NCI-H2196 treated with DMSO at 0.1 percent for 48 hours (cell line): ENCODE results near the gene BACE1-AS.
"Not testable (repeated sequence)": the region's sequence is repeated elsewhere in the genome, so short reads cannot be mapped to it uniquely, and the experiment has no call there.

Experiments
- DNase-seq: peaks from one replicate; lab custom pipeline; 2025; ENCODE audit not compliant: unreplicated experiment; lab: John Stamatoyannopoulos, UW

The BACE1-AS gene

GRCh38 chr11:117290809-117291396 is at the start of gene BACE1-AS:
Gene BACE1-AS, plus strand, starts transcription at chr11:117291346.
- DNase-seq = no peak

DNA sequence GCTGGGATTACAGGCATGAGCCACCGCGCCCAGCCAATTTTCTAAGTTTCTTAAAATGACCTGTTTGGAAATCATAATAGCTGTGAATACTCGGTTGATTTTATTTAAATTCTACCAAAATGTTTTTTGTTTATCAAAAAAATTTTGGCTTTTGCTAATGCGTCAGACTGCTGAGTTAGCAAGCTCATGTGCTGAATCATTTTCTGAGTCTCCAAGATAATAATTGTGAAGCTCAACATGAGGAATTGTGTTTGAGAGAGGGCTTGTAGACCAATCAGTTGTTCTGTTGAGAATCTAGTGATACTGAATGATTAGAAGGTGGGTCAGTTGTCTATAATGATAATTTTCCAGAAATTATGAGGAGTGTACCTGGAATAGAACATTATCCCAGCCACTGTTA is 42.8 kb upstream of the BACE1-AS start:
- DNase-seq = no peak

- no peak for DNase-seq
Measured at GRCh38 chr11:117249571-117249970, 41.6 kb upstream of the BACE1-AS start.

DNA sequence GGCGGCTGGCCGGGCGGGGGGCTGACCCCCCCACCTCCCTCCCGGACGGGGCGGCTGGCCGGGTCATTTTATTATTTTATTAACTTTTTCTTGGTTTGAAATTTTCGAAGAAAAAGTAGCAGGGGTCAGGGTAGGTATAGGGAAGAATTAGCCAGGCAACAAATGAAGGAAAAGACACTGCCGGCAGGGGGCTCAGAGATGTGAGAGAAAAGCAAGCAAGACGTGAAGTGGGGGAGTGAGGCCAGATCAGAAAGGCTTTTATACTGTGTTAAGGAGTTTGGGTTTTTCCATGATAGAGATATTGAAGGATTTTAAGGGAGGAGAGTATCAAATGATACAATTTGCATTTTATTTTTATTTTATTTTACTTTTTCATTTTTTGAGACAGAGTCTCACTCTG is 39.6 kb upstream of the BACE1-AS start:
- DNase-seq = no peak

DNA sequence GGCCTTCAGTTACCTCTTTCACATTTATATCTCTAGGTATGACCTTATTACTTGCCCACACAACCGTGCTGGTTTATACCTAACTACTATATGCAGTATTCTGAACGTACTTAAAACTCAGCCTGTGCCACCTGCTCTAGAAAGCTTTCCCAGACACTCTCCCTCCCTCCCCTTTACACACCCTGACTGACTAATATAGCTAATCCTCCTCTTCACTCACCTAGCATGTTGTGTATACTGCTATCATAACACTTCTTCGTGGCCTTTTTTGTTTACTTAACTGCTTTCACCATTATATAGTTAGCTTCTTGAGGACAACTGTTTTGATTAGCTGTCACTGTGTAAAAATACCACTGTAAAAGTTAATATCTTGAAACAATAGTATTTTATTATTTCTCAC is 35.2 kb upstream of the BACE1-AS start:
- no peak for DNase-seq

- no peak for DNase-seq
Measured at GRCh38 chr11:117256573-117256972, 34.6 kb upstream of the BACE1-AS start.

GRCh38 chr11:117258576-117258975 is 32.6 kb upstream of the BACE1-AS start:
- no peak for DNase-seq

DNA sequence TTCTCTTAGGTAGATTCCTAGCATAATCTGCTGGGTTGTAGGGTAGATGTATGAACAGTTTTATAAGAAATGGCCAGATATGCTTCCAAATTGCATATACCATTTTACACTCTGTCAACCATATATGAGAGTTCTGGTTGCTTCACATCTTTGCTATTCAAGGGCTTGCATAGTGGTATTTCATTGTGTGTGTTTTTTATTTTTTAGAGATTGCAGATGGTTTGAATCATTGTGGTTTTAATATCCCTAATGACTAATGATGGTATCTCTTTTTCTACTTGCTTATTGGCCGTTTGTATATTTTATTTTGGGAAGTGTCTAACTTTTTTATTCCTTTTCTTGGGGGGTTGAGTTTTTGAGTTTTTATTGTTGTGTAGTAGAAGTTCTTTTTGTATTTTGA is 31.7 kb upstream of the BACE1-AS start:
- no peak for DNase-seq

- DNase-seq = not testable (repeated sequence)
Measured at GRCh38 chr11:117264624-117265323, 26.4 kb upstream of the BACE1-AS start.

GRCh38 chr11:117265745-117266144 is 25.4 kb upstream of the BACE1-AS start:
- DNase-seq = no peak

DNA sequence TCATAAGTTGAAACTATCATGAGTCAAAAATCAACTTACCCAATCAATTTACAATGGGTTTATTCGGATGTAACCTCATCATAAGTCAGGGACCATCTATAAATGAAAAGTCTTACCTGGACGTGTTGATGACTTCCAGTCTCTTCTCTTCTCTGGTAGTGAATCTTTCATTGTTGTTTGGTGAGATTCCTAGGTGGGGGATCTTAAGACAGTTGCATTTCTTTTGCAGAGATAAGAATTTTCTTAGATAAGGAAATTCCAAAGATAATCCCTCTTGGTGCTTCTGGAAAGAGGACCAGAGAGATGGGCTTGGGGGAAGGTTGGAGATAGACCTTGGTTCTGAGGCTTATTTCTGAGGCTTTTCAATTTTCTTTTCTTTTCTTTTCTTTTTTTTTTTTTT is 21.3 kb upstream of the BACE1-AS start:
- DNase-seq = no peak

DNA sequence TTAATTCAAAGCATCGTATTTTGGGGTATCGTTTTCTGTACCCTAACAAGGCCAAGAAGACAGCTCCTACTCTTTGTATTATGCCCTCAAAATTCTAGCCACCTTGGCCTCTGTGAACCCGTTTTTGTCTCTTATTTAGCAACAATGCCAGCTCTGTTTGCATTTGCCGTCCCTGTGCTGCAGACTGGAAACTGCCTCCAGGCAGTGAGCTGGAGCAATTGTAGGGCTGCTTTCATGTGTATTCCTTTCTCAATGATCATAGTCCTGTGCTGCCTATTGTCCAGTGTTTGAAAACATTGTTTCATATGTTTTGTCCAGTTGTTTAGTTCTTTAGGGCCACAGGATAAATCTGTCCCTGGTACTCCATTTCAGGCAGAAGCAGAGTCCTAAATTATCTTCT is 19.9 kb upstream of the BACE1-AS start:
- DNase-seq = no peak

- not testable (repeated sequence) for DNase-seq
Measured at GRCh38 chr11:117272175-117272574, 19.0 kb upstream of the BACE1-AS start.

- no peak for DNase-seq
Measured at GRCh38 chr11:117273550-117274289, 17.4 kb upstream of the BACE1-AS start.

DNA sequence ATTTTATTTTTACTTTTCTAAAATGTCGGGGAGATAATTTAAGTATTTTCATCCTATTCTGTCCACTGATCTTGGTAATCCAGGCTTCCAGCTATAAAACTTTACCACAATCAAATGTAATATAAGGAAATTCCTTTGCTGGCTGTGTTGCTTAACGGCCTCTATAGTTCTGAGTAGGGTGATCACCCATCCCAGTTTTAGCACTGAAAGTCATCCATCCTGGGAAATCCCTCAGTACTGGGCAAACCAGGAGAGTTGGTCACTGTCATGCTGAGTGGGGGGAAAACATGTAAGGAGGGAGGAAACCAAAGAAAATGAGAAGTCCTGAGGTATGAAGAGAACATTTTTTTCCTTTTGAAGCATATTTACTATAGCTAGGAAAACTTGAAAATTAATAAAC is 12.8 kb upstream of the BACE1-AS start:
- no peak for DNase-seq

GRCh38 chr11:117279711-117280376 is 11.3 kb upstream of the BACE1-AS start:
- no peak for DNase-seq

GRCh38 chr11:117281159-117281558 is 10.0 kb upstream of the BACE1-AS start:
- DNase-seq = no peak

DNA sequence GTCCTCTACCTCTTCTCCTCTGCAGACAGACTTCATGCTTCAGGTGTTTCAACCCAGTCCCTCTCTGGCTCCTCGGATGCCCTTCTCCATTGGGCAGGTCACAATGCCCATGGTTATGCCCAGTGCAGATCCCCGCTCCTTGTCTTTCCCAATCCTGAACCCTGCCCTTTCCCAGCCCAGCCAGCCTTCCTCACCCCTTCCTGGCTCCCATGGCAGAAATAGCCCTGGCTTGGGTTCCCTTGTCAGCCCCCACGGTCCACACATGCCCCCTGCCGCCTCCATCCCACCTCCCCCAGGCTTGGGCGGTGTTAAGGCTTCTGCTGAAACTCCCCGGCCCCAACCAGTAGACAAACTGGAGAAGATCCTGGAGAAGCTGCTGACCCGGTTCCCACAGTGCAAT is 9.3 kb upstream of the BACE1-AS start:
- DNase-seq = no peak

GRCh38 chr11:117282956-117283355 is 8.2 kb upstream of the BACE1-AS start:
- DNase-seq = no peak

DNA sequence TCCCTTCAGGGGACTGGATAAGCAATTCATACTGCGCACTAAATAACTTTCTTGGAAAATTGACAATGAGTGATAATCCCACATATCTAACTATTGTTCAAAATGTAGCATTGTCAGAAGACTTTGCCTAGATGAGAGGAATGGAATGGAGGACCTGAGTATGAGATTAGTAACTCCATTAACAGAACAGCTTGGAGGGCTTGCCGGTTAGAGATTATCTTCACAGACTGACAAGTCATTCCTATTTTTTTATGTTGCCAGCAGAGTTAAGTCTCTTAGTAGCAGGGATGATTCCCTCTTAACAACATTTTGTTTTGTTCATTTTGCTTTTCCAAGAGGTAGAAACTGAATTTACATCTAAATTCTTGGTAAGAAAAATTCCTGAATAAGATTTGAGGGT is 7.1 kb upstream of the BACE1-AS start:
- no peak for DNase-seq

- DNase-seq = no peak
Measured at GRCh38 chr11:117286588-117286987, 4.6 kb upstream of the BACE1-AS start.

DNA sequence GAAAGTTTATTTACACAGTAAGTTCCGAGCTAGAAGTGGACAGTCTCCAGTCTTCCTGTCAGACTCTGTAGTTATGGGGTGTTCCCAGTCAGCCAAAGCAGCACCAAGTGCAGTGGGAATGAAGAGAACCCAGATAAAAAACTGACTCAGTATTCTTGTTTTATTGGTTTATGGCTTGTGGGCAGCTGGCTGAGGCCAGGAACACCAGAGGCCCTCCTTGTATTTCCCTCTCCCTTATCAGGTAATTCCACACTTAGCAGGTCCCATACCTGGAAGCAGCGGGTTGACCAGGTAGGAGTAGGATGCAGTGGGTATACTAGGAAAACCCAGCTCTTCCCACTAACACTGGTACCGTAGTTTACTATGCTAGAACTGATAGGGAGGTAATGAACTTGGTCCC is 3.5 kb upstream of the BACE1-AS start:
- no peak for DNase-seq
